HCT116 (cell line): ENCODE measurements around the gene ERVW-1.

Source experiments
- CBX3 ChIP-seq: IDR thresholded peaks from 2 replicates; pipeline ENCODE4 v1.6.1; 2012; ENCODE audit warnings: low read depth
- CEBPB ChIP-seq: IDR thresholded peaks from 2 replicates; pipeline ENCODE4 v1.6.1; 2012; ENCODE audit warnings: low read depth
- EGR1 ChIP-seq: IDR thresholded peaks from 2 replicates; pipeline ENCODE4 v1.6.1; 2012; ENCODE audit warnings: low read depth
- EZH2 ChIP-seq: fragments of 200-600 bp; sonication (generic); IDR thresholded peaks from 2 replicates; pipeline ENCODE4 v1.6.1; 2017; ENCODE audit warnings: antibody characterized with exemption, mixed run types
- EZH2phosphoT487 ChIP-seq: fragments of 200-600 bp; IDR thresholded peaks from 2 replicates; pipeline ENCODE4 v1.6.1; 2018; ENCODE audit warnings: antibody characterized with exemption, borderline replicate concordance
- POLR2A ChIP-seq: IDR thresholded peaks from 2 replicates; pipeline ENCODE4 v1.7.0; 2011; ENCODE audit warnings: borderline replicate concordance; ENCODE audit not compliant: insufficient read depth, insufficient read length; ENCODE audit errors: extremely low read depth
- POLR2AphosphoS5 ChIP-seq: IDR thresholded peaks from 2 replicates; pipeline ENCODE4 v1.6.1; 2011; ENCODE audit warnings: mild to moderate bottlenecking, low read depth, low read length, moderate library complexity
- SIN3A ChIP-seq: IDR thresholded peaks from 2 replicates; pipeline ENCODE4 v1.6.1; 2012; ENCODE audit warnings: low read depth
- TCF7L2 ChIP-seq: IDR thresholded peaks from 2 replicates; pipeline ENCODE4 v1.7.0; 2011; ENCODE audit warnings: borderline replicate concordance, inconsistent platforms; ENCODE audit not compliant: insufficient read depth, insufficient read length; ENCODE audit errors: extremely low read depth
- YY1 ChIP-seq: IDR thresholded peaks from 2 replicates; pipeline ENCODE4 v1.6.1; 2011; ENCODE audit warnings: low read length, low read depth, moderate library complexity, mild to moderate bottlenecking; ENCODE audit not compliant: insufficient replicate concordance; ENCODE audit errors: extremely low read depth
- TF ChIP-seq, protein P1 (sequence below), 3 experiments: fragments of 200-600 bp in 1 of 3; sonication (generic) in 1 of 3; IDR thresholded peaks in 2 of 3; conservative IDR thresholded peaks in 1 of 3; 2 replicates each; pipeline ENCODE4 v1.5.1; 2012 to 2017; ENCODE audit warnings: low read depth in 2 of 3, low read length in 2 of 3, antibody characterized with exemption in 1 of 3, borderline replicate concordance in 1 of 3, control low read depth in 1 of 3, mild to moderate bottlenecking in 1 of 3, mixed read lengths in 1 of 3, mixed run types in 1 of 3, moderate library complexity in 1 of 3; ENCODE audit not compliant: insufficient read depth in 1 of 3
- TF ChIP-seq, protein P2 (sequence below): IDR thresholded peaks from 2 replicates; pipeline ENCODE4 v1.6.1; 2011; ENCODE audit warnings: mild to moderate bottlenecking, low read length, moderate library complexity; ENCODE audit not compliant: insufficient replicate concordance; ENCODE audit errors: extremely low read depth
- TF ChIP-seq, protein P3 (sequence below): IDR thresholded peaks from 2 replicates; pipeline ENCODE4 v1.6.1; 2012
- TF ChIP-seq, protein P4 (sequence below): IDR thresholded peaks from 2 replicates; pipeline ENCODE4 v1.6.1; 2012

DNA sequence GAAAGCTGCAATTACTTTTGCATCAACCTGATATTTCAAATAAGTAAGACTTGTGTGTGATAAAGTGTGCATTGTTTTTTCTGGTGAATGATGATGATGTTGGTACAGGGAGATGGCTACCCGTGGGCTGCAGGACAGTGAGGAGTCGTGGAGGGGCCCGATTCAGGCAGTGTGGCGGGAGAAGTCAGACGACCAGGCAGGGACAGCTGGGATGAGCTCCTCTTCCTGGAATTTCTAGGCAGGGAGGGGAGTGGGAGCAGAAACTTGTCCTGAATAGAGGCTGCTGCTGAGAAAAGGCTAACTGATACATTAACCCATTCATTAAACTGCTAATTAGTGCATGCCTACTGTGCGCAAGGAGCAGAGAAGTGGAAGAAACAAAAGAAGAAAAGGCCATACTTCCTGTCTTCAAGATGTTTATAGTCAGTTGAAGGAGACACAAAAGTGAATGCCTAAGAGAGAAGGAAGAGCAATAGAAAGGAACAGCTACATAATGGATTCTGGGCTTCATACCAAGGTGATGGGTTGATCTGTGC is 39.7 kb downstream of the ERVW-1 start:
- TF ChIP-seq POLR2AphosphoS5: no peak
- TF ChIP-seq, protein P1, sequence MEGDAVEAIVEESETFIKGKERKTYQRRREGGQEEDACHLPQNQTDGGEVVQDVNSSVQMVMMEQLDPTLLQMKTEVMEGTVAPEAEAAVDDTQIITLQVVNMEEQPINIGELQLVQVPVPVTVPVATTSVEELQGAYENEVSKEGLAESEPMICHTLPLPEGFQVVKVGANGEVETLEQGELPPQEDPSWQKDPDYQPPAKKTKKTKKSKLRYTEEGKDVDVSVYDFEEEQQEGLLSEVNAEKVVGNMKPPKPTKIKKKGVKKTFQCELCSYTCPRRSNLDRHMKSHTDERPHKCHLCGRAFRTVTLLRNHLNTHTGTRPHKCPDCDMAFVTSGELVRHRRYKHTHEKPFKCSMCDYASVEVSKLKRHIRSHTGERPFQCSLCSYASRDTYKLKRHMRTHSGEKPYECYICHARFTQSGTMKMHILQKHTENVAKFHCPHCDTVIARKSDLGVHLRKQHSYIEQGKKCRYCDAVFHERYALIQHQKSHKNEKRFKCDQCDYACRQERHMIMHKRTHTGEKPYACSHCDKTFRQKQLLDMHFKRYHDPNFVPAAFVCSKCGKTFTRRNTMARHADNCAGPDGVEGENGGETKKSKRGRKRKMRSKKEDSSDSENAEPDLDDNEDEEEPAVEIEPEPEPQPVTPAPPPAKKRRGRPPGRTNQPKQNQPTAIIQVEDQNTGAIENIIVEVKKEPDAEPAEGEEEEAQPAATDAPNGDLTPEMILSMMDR (IDR thresholded peaks at IDR 0.05 in 2 of 3, conservative IDR thresholded peaks at IDR 0.05 in 1 of 3; ENCODE audit: borderline replicate concordance in 1 of 3, insufficient read depth in 1 of 3, low read depth in 2 of 3, low read length in 2 of 3): no peak
- no peak for TF ChIP-seq SIN3A
- TF ChIP-seq EZH2: no peak
- no peak for TF ChIP-seq YY1
- TF ChIP-seq TCF7L2: no peak
- TF ChIP-seq POLR2A: no peak
- TF ChIP-seq CBX3: no peak
- TF ChIP-seq, protein P2, sequence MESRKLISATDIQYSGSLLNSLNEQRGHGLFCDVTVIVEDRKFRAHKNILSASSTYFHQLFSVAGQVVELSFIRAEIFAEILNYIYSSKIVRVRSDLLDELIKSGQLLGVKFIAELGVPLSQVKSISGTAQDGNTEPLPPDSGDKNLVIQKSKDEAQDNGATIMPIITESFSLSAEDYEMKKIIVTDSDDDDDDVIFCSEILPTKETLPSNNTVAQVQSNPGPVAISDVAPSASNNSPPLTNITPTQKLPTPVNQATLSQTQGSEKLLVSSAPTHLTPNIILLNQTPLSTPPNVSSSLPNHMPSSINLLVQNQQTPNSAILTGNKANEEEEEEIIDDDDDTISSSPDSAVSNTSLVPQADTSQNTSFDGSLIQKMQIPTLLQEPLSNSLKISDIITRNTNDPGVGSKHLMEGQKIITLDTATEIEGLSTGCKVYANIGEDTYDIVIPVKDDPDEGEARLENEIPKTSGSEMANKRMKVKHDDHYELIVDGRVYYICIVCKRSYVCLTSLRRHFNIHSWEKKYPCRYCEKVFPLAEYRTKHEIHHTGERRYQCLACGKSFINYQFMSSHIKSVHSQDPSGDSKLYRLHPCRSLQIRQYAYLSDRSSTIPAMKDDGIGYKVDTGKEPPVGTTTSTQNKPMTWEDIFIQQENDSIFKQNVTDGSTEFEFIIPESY: no peak
- TF ChIP-seq, protein P3, sequence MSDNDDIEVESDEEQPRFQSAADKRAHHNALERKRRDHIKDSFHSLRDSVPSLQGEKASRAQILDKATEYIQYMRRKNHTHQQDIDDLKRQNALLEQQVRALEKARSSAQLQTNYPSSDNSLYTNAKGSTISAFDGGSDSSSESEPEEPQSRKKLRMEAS: no peak
- no peak for TF ChIP-seq CEBPB
- TF ChIP-seq EZH2phosphoT487: no peak
- TF ChIP-seq, protein P4, sequence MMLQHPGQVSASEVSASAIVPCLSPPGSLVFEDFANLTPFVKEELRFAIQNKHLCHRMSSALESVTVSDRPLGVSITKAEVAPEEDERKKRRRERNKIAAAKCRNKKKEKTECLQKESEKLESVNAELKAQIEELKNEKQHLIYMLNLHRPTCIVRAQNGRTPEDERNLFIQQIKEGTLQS: no peak
- no peak for TF ChIP-seq EGR1
